HL-60 (cell line): ENCODE results near the gene CD19.

Experiments
- DNase-seq, 2 experiments: peaks; one replicate each; pipeline ENCODE4 v3.0.0-alpha.2; 2010 to 2020; ENCODE audit warnings: low read depth in 1 of 2, low spot score in 1 of 2
- H3K27ac ChIP-seq: fragments of 250-450 bp; sonication (Bioruptor Pico); replicated peaks from 2 replicates; pipeline ENCODE4 v1.5.1; 2020; ENCODE audit warnings: mild to moderate bottlenecking, moderate library complexity
- H3K27me3 ChIP-seq: fragments of 250-450 bp; sonication (Bioruptor Pico); 2 replicates; pipeline ENCODE4 v1.5.1; 2021; ENCODE audit warnings: mild to moderate bottlenecking, moderate library complexity; ENCODE audit not compliant: insufficient read depth, poor library complexity, severe bottlenecking
- H3K4me3 ChIP-seq: replicated peaks from 2 replicates; pipeline ENCODE4 v1.5.1; 2011; ENCODE audit warnings: mild to moderate bottlenecking, control low read depth, low read length; ENCODE audit not compliant: insufficient read depth
- CTCF ChIP-seq: IDR thresholded peaks from one replicate; pipeline ENCODE4 v1.5.1; 2011; ENCODE audit warnings: low read length, control low read depth, inconsistent platforms; ENCODE audit not compliant: insufficient read depth
- GABPA ChIP-seq: IDR thresholded peaks from 2 replicates; pipeline ENCODE4 v1.6.1; 2012; ENCODE audit warnings: low read depth
- POLR2AphosphoS5 ChIP-seq: IDR thresholded peaks from 2 replicates; pipeline ENCODE4 v1.6.1; 2012; ENCODE audit warnings: low read depth
- REST ChIP-seq: IDR thresholded peaks from 2 replicates; pipeline ENCODE4 v1.6.1; 2012; ENCODE audit warnings: low read depth; ENCODE audit not compliant: insufficient replicate concordance
- SPI1 ChIP-seq: IDR thresholded peaks from 2 replicates; pipeline ENCODE4 v1.6.1; 2012; ENCODE audit warnings: low read depth, mild to moderate bottlenecking, borderline replicate concordance
- long read RNA-seq: library from polyadenylated mRNA; unstranded; transcript quantifications from one replicate; pipeline ENCODE4 v2.0.0, GENCODE V29; 2020

CD19 gene
- long read RNA-seq, partial matches to known transcripts = 4 of 4 reads
- long read RNA-seq, other reads (novel, unspliced or antisense) = 0 of 4 reads

- TF ChIP-seq POLR2AphosphoS5 (no peak), CTCF (no peak), SPI1 (no peak), GABPA (no peak), REST (no peak)
- peak within 1 kb of the TSS; percentile 72 for H3K27ac ChIP-seq
- no peaks in the 10 kb centered on the region for H3K27me3 ChIP-seq
- no peak within 1 kb of the TSS for H3K4me3 ChIP-seq
- no peak for DNase-seq
These were observed at the start of gene CD19 for GRCh38 chr16:28931801-28932225. TSS of gene CD19 (plus strand) at chr16:28931971. CDS start at chr16:28932001, 30 bp downstream.

GRCh38 chr16:28882551-28883160, 49.1 kb upstream of the CD19 start:
- no peak overlapping the region for H3K4me3 ChIP-seq
- TF ChIP-seq POLR2AphosphoS5 (no peak), REST (no peak), GABPA (no peak), SPI1 (no peak), CTCF (no peak)
- no peak for DNase-seq
- no peak overlapping the region for H3K27ac ChIP-seq
- H3K27me3 ChIP-seq = no peaks in the 10 kb centered on the region

GRCh38 chr16:28883221-28883996, 48.4 kb upstream of the CD19 start:
- Histone ChIP-seq H3K27me3 (no peaks in the 10 kb centered on the region), H3K27ac (no peak overlapping the region), H3K4me3 (no peak overlapping the region)
- TF ChIP-seq POLR2AphosphoS5 (no peak), REST (no peak), SPI1 (no peak), CTCF (no peak), GABPA (no peak)
- no peak for DNase-seq
